ENCODE data around the gene ITGB2.
"Not testable (repeated sequence)": the region's sequence is repeated elsewhere in the genome, so short reads cannot be mapped to it uniquely, and the experiment has no call there.

Gene ITGB2

GRCh38 chr21:44925378-44925755, 4.7 kb upstream of the ITGB2 start:
- no peak for DNase-seq

GRCh38 chr21:44924606-44925377, 4.1 kb upstream of the ITGB2 start:
- DNase-seq: no peak

GRCh38 chr21:44923480-44924084, 2.9 kb upstream of the ITGB2 start:
- no peak for DNase-seq

- no peak for DNase-seq
Observed at GRCh38 chr21:44921928-44922327, 1.2 kb upstream of the ITGB2 start.

- DNase-seq: no peak
Observed at GRCh38 chr21:44919913-44920693, 596 bp downstream of the ITGB2 start.

- no peak for DNase-seq
Observed at GRCh38 chr21:44919111-44919912, 1.4 kb downstream of the ITGB2 start.

GRCh38 chr21:44918581-44919033, 2.1 kb downstream of the ITGB2 start:
- DNase-seq: no peak

- no peak for DNase-seq
Observed at GRCh38 chr21:44918107-44918470, 2.6 kb downstream of the ITGB2 start.

- DNase-seq: no peak
Observed at GRCh38 chr21:44917446-44918106, 3.1 kb downstream of the ITGB2 start.

- no peak for DNase-seq
Observed at GRCh38 chr21:44916965-44917364, 3.7 kb downstream of the ITGB2 start.

GRCh38 chr21:44914176-44914874, 6.4 kb downstream of the ITGB2 start:
- DNase-seq: no peak

- no peak for DNase-seq
Observed at GRCh38 chr21:44913425-44914175, 7.1 kb downstream of the ITGB2 start.

- DNase-seq: not testable (repeated sequence)
Observed at GRCh38 chr21:44912506-44913412, 7.9 kb downstream of the ITGB2 start.

GRCh38 chr21:44912158-44912473, 8.6 kb downstream of the ITGB2 start:
- DNase-seq: no peak

- no peak for DNase-seq
Observed at GRCh38 chr21:44911384-44912157, 9.1 kb downstream of the ITGB2 start.

GRCh38 chr21:44911068-44911383, 9.7 kb downstream of the ITGB2 start:
- DNase-seq: no peak

- DNase-seq: no peak
Observed at GRCh38 chr21:44910229-44911067, 10.3 kb downstream of the ITGB2 start.

- no peak for DNase-seq
Observed at GRCh38 chr21:44909719-44910118, 11.0 kb downstream of the ITGB2 start.

GRCh38 chr21:44908908-44909307, 11.8 kb downstream of the ITGB2 start:
- no peak for DNase-seq

Data from NCI-H526 treated with DMSO at 0.1 percent for 48 hours (cell line).